ENCODE results near the gene MSRB1. TPM values are rescaled to one million over a fixed set of nuclear protein-coding genes. Genes with fewer than 3 reads are reported as not detected.

The MSRB1 gene
- total RNA-seq, 4 donors from 2014 or later: 13.9 to 56.5 (median 29.3) TPM

DNA sequence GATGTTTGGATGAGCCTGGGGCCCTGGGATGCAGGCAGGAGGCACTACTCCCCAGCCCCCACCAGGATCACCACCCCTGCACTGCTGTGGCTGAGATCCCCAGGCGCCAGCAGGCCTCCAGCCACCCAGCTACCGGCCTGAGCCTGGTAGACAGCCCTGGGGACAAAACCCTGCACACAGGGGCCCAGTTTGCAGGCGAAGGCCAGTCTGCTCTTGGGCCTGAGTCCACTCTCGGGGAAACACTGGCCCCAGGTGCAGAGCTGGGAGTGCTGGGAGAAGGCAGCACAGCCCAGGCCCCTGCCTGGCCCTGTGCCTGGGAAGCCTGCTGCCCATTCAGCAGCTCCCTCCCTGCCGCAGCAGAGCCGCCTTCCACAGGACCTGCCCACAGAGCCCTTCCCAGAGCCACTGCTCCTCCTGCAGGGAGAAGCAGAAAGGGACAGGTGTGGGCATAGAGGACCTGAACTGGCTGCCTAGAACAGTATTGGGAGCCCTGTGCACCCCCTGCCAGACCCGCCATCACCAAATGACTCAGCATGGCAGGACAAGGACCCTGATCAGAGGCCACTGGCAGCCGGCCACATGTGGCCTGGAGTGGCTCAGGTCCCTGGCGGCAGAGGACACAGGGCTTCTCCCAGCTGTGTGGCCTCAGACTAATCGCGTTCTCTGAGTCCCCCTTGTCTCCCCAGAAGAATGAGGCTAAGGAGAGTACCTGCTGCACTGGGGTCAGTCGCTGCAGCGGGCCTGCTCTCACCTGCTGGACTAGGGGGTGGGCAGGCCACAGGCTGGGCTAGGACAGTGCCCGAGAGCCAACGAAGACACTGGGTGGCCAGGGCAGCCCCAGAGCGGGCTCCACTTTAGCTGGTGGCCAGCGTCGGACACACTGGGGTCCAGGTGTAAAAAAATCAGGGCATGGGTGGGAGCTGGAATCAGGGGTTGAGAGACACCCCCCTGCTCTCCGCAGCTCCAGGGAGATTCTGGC is 10.7 kb downstream of the MSRB1 start:
- H3K4me3 ChIP-seq: no peak overlapping the region
- no peaks in the 10 kb centered on the region for H3K27me3 ChIP-seq
- H3K9me3 ChIP-seq: no peaks in the 10 kb centered on the region
- H3K4me1 ChIP-seq: peaks cover 4 to 14% (median 8%) of the 10 kb centered on the region in 4 donors
- H3K36me3 ChIP-seq: no peaks in the 10 kb centered on the region
- H3K27ac ChIP-seq: no peak overlapping the region
- peak; percentile 66 for DNase-seq
- intact Hi-C loops (cut with DNase I; ENCODE audit: low total_unique reads): no loop called here
- 77% methylated on average over 17 of the region's 19 CpGs; no CpG with 5 or more reads in 1 of the 2 donors for WGBS, 2 donors (ENCODE audit: low coverage in 1 of 2)
- in situ Hi-C loops (cut with MboI; ENCODE audit: low pct_ligation_motif_present in 1 of 4, low pct_unique_long_range_greater_than_20kb in 1 of 4, low sequenced_read_pairs in 3 of 4): loop anchor here in 1 of 4 donors (5.0 kb wide), 1 partner anchor 70 kb away; no protein-coding TSS in a partner anchor
- TF ChIP-seq, protein P1, sequence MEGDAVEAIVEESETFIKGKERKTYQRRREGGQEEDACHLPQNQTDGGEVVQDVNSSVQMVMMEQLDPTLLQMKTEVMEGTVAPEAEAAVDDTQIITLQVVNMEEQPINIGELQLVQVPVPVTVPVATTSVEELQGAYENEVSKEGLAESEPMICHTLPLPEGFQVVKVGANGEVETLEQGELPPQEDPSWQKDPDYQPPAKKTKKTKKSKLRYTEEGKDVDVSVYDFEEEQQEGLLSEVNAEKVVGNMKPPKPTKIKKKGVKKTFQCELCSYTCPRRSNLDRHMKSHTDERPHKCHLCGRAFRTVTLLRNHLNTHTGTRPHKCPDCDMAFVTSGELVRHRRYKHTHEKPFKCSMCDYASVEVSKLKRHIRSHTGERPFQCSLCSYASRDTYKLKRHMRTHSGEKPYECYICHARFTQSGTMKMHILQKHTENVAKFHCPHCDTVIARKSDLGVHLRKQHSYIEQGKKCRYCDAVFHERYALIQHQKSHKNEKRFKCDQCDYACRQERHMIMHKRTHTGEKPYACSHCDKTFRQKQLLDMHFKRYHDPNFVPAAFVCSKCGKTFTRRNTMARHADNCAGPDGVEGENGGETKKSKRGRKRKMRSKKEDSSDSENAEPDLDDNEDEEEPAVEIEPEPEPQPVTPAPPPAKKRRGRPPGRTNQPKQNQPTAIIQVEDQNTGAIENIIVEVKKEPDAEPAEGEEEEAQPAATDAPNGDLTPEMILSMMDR (IDR thresholded peaks at IDR 0.05): peak in 4 of 5 experiments; percentile 21 to 54 (median 34)
- no peak for TF ChIP-seq POLR2A (IDR thresholded peaks at IDR 0.05)

DNA sequence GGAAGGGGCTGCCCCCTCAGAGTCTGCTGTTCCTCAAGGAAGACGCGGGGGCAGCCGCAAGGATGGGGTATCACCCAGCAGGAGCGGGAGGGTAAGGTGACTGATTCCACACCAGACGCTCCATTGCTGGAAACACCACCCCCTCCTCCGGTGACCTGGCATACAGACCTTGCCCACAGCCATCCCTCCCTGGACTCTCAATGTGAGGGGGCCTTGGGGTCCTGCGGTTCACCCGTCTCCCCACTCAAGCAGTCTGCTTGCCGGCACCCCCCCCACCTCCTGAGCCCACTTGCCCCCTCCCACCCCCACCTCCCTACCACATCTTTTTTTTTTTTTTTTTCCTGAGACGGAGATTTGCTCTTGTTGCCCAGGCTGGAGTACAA is 12.7 kb downstream of the MSRB1 start:
- in situ Hi-C loops (cut with MboI; ENCODE audit: low pct_ligation_motif_present in 1 of 4, low pct_unique_long_range_greater_than_20kb in 1 of 4, low sequenced_read_pairs in 3 of 4): loop anchor here in 1 of 4 donors (5.0 kb wide), 1 partner anchor 68 kb away; no protein-coding TSS in a partner anchor
- no peak for TF ChIP-seq POLR2AphosphoS5 (IDR thresholded peaks at IDR 0.05)
- no peak for TF ChIP-seq EP300 (IDR thresholded peaks at IDR 0.05; ENCODE audit: low read depth)
- no peak for TF ChIP-seq POLR2A (IDR thresholded peaks at IDR 0.05)
- TF ChIP-seq, protein P1 (IDR thresholded peaks at IDR 0.05): no peak
- Histone ChIP-seq H3K27me3 (no peaks in the 10 kb centered on the region), H3K4me3 (no peak overlapping the region), H3K36me3 (no peaks in the 10 kb centered on the region), H3K4me1 (peaks cover 4 to 14% (median 8%) of the 10 kb centered on the region in 4 donors), H3K9me3 (no peaks in the 10 kb centered on the region), H3K27ac (no peak overlapping the region)
- 87% methylated on average over 10 of the region's 10 CpGs; no CpG with 5 or more reads in 1 of the 2 donors for WGBS, 2 donors (ENCODE audit: low coverage in 1 of 2)
- no peak for DNase-seq
- intact Hi-C loops (cut with DNase I; ENCODE audit: low total_unique reads): no loop called here

DNA sequence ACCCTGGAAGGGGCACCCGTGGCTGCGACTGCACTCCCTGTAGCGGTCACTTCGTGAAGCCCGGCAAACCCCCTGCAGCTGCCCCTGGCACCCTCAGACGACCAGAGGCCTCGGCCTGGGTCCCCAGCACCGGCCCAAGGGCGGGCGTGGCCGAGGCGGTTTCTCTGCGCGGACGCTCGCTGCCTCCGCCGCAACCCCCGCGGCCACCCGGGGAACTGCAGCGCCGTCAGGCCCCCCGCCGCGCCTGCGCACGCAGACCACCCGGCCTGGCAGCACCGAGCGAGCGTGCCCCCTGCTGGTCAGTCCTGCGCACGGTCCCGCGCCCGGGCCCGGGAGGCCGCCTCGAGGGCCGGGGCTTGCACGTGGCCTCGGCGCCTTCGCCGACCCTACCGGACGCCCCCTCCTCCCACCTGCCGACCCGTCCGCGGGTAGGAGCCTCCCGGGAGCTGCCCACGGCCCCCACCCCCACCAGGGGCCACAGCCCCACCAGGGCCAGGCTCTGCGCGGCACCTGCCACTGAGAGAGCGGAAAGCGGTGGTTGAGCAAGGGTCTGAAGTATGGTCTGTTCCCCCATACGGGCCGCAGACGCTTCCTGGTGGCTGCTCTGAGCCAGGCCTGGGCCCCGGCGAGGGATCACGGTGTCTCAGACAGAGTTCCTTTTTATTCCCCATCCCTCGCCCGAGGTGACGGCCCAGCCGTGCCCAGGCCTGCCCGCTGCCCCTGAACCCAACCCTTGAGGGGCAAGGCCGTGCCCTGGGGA is 13.2 kb downstream of the MSRB1 start:
- TF ChIP-seq POLR2AphosphoS5 (IDR thresholded peaks at IDR 0.05) (peak in 1 of 3 donors; percentile 8), EP300 (IDR thresholded peaks at IDR 0.05; ENCODE audit: low read depth) (no peak)
- TF ChIP-seq, protein P1 (IDR thresholded peaks at IDR 0.05): peak; percentile 65 to 100 (median 96)
- peak; percentile 93 for DNase-seq
- H3K9me3 ChIP-seq: no peaks in the 10 kb centered on the region
- H3K36me3 ChIP-seq: no peaks in the 10 kb centered on the region
- peaks cover 3% of the 10 kb centered on the region for H3K27me3 ChIP-seq
- peaks cover 4 to 14% (median 8%) of the 10 kb centered on the region in 4 donors for H3K4me1 ChIP-seq
- in situ Hi-C loops (cut with MboI; ENCODE audit: low pct_ligation_motif_present in 1 of 4, low pct_unique_long_range_greater_than_20kb in 1 of 4, low sequenced_read_pairs in 3 of 4): loop anchor here in 1 of 4 donors (5.0 kb wide), 1 partner anchor 67 kb away; no protein-coding TSS in a partner anchor
- intact Hi-C loops (cut with DNase I; ENCODE audit: low total_unique reads): loop anchor here (1.0 kb wide), 1 partner anchor 66 kb away; no protein-coding TSS in a partner anchor
- peak overlapping the region; percentile 85 to 92 (median 88) for H3K27ac ChIP-seq
- WGBS, 2 donors (ENCODE audit: low coverage in 1 of 2): 23% methylated on average over 23 of the region's 70 CpGs; no CpG with 5 or more reads in 1 of the 2 donors
- peak overlapping the region; percentile 37 to 77 (median 52) for H3K4me3 ChIP-seq
